NCI-H1105 (cell line): ENCODE measurements around the gene INCA1.

Source experiments
- DNase-seq: peaks from one replicate; lab custom pipeline; 2025; lab: John Stamatoyannopoulos, UW

Gene INCA1

GRCh38 chr17:5011928-5012327, 14.6 kb upstream of the INCA1 start:
- DNase-seq = no peak

GRCh38 chr17:5003214-5003867, 6.0 kb upstream of the INCA1 start:
- DNase-seq = no peak

GRCh38 chr17:5002121-5002788, 4.9 kb upstream of the INCA1 start:
- DNase-seq = no peak

GRCh38 chr17:5000237-5000639, 2.9 kb upstream of the INCA1 start:
- no peak for DNase-seq

GRCh38 chr17:4999430-5000093, 2.2 kb upstream of the INCA1 start:
- no peak for DNase-seq

- no peak for DNase-seq
Observed at GRCh38 chr17:4998732-4999429, 1.6 kb upstream of the INCA1 start.

- DNase-seq = no peak
Observed at GRCh38 chr17:4998027-4998731, 857 bp upstream of the INCA1 start.

GRCh38 chr17:4994081-4994595, 3.2 kb downstream of the INCA1 start:
- no peak for DNase-seq

GRCh38 chr17:4987767-4988567, 9.4 kb downstream of the INCA1 start:
- DNase-seq = no peak

- DNase-seq = peak; percentile 93
Observed at GRCh38 chr17:4986951-4987766, 10.2 kb downstream of the INCA1 start, which contains the start of gene CAMTA2. Gene CAMTA2, minus strand, starts transcription at chr17:4987675. Its CDS starts 1,453 bp downstream, at chr17:4986222.

- no peak for DNase-seq
Observed at GRCh38 chr17:4986403-4986802, 10.9 kb downstream of the INCA1 start.

GRCh38 chr17:4982305-4982704, 15.0 kb downstream of the INCA1 start:
- no peak for DNase-seq

- peak; percentile 28 for DNase-seq
Observed at GRCh38 chr17:4980644-4981216, 16.6 kb downstream of the INCA1 start.

GRCh38 chr17:4978726-4979125, 18.6 kb downstream of the INCA1 start:
- no peak for DNase-seq

- no peak for DNase-seq
Observed at GRCh38 chr17:4974115-4974670, 23.1 kb downstream of the INCA1 start.

GRCh38 chr17:4973256-4974114, 23.8 kb downstream of the INCA1 start:
- DNase-seq = no peak

- no peak for DNase-seq
Observed at GRCh38 chr17:4972752-4973151, 24.6 kb downstream of the INCA1 start.

GRCh38 chr17:4972322-4972721, 25.0 kb downstream of the INCA1 start:
- no peak for DNase-seq
